ENCODE data around the gene ALAD.
"Not testable (repeated sequence)": the region's sequence is repeated elsewhere in the genome, so short reads cannot be mapped to it uniquely, and the experiment has no call there.

Gene ALAD

GRCh38 chr9:113421726-113422125 is 20.6 kb upstream of the ALAD start:
- Histone ChIP-seq H3K36me3 (ENCODE audit: control insufficient read depth, insufficient read depth, low read length) (no peaks in the 10 kb centered on the region), H3K9ac (ENCODE audit: low read length) (no peak overlapping the region), H3K27ac (ENCODE audit: low read depth, low read length) (no peak overlapping the region), H3K4me3 (ENCODE audit: low read depth, low read length) (no peak overlapping the region), H3K9me3 (ENCODE audit: control insufficient read depth, insufficient read depth, low read depth, low read length) (no peaks in the 10 kb centered on the region), H3K4me1 (ENCODE audit: control insufficient read depth, insufficient read depth, low read length) (peaks cover 6% of the 10 kb centered on the region), H3K27me3 (ENCODE audit: control insufficient read depth, insufficient read depth, low read length) (no peaks in the 10 kb centered on the region)

DNA sequence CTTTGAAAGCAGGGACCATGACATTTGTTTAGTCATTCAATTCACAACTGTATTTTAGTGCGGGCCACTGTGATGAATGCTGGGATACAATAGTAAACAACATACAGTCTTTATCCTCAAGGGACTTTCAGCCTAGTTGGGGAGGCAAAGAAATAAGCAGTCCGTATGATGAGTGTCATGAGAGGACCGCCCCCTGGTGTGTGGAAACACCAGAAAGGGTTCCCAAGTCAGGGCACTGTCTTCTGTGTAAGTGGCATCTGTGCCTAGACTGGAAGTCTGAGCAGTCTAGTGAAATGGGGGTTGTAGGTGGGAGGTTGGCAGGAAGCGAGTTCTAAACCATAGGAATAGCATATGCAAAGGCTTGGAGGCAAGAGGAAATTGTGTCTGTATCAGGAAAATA is 16.3 kb upstream of the ALAD start:
- no peaks in the 10 kb centered on the region for H3K27me3 ChIP-seq (ENCODE audit: control insufficient read depth, insufficient read depth, low read length)
- no peaks in the 10 kb centered on the region for H3K9me3 ChIP-seq (ENCODE audit: control insufficient read depth, insufficient read depth, low read depth, low read length)
- H3K36me3 ChIP-seq (ENCODE audit: control insufficient read depth, insufficient read depth, low read length) = no peaks in the 10 kb centered on the region
- H3K9ac ChIP-seq (ENCODE audit: low read length) = no peak overlapping the region
- no peaks in the 10 kb centered on the region for H3K4me1 ChIP-seq (ENCODE audit: control insufficient read depth, insufficient read depth, low read length)
- H3K4me3 ChIP-seq (ENCODE audit: low read depth, low read length) = no peak overlapping the region
- no peak overlapping the region for H3K27ac ChIP-seq (ENCODE audit: low read depth, low read length)

GRCh38 chr9:113416149-113416721 is 15.2 kb upstream of the ALAD start:
- H3K9ac ChIP-seq (ENCODE audit: low read length) = no peak overlapping the region
- no peaks in the 10 kb centered on the region for H3K36me3 ChIP-seq (ENCODE audit: control insufficient read depth, insufficient read depth, low read length)
- no peaks in the 10 kb centered on the region for H3K9me3 ChIP-seq (ENCODE audit: control insufficient read depth, insufficient read depth, low read depth, low read length)
- H3K27ac ChIP-seq (ENCODE audit: low read depth, low read length) = no peak overlapping the region
- H3K27me3 ChIP-seq (ENCODE audit: control insufficient read depth, insufficient read depth, low read length) = no peaks in the 10 kb centered on the region
- no peak overlapping the region for H3K4me3 ChIP-seq (ENCODE audit: low read depth, low read length)
- H3K4me1 ChIP-seq (ENCODE audit: control insufficient read depth, insufficient read depth, low read length) = peaks cover 5% of the 10 kb centered on the region; the same call in 1 of the 2 replicates

- Histone ChIP-seq H3K4me3 (ENCODE audit: low read depth, low read length) (peak within 1 kb of the TSS; percentile 97), H3K4me1 (ENCODE audit: control insufficient read depth, insufficient read depth, low read length) (peaks cover 10% of the 10 kb centered on the region; the same call in 1 of the 2 replicates), H3K27ac (ENCODE audit: low read depth, low read length) (peak within 1 kb of the TSS; percentile 93), H3K9ac (ENCODE audit: low read length) (peak within 1 kb of the TSS; percentile 99), H3K27me3 (ENCODE audit: control insufficient read depth, insufficient read depth, low read length) (no peaks in the 10 kb centered on the region), H3K9me3 (ENCODE audit: control insufficient read depth, insufficient read depth, low read depth, low read length) (no peaks in the 10 kb centered on the region), H3K36me3 (ENCODE audit: control insufficient read depth, insufficient read depth, low read length) (peaks cover 25% of the 10 kb centered on the region)
Measured at GRCh38 chr9:113410207-113410864, 9.3 kb upstream of the ALAD start, which contains the start of the genes C9orf43 and POLE3. Gene C9orf43, plus strand, starts transcription at chr9:113410747. Its CDS starts 2,747 bp downstream, at chr9:113413494. Gene POLE3, minus strand, starts transcription at chr9:113410675. Its CDS starts 382 bp downstream, at chr9:113410293.

GRCh38 chr9:113409883-113410206 is 8.8 kb upstream of the ALAD start:
- H3K4me1 ChIP-seq (ENCODE audit: control insufficient read depth, insufficient read depth, low read length) = peaks cover 10% of the 10 kb centered on the region; the same call in 1 of the 2 replicates
- H3K36me3 ChIP-seq (ENCODE audit: control insufficient read depth, insufficient read depth, low read length) = peaks cover 25% of the 10 kb centered on the region
- H3K9me3 ChIP-seq (ENCODE audit: control insufficient read depth, insufficient read depth, low read depth, low read length) = no peaks in the 10 kb centered on the region
- H3K4me3 ChIP-seq (ENCODE audit: low read depth, low read length) = peak overlapping the region; percentile 97
- peak overlapping the region; percentile 99 for H3K9ac ChIP-seq (ENCODE audit: low read length)
- peak overlapping the region; percentile 93 for H3K27ac ChIP-seq (ENCODE audit: low read depth, low read length)
- H3K27me3 ChIP-seq (ENCODE audit: control insufficient read depth, insufficient read depth, low read length) = no peaks in the 10 kb centered on the region

DNA sequence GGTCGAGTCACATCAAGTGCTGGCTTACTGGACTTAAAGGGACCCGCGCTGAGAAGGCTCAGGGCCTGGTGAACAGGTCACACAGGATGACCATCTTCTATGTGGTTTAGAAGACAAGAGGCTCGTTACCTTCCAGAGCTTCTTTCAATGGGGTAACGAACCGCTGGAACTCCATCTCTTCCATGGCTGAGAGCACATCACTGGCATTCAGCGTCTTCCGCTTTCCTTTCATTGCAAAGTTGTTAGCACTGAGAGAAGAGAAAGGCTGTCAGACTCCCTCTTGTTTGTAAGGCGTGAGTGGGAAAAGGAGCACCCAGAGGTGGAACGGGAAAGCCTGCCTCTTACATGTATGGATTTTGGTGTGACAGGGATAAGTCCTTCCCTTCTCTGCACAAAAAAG is 8.4 kb upstream of the ALAD start:
- Histone ChIP-seq H3K27me3 (ENCODE audit: control insufficient read depth, insufficient read depth, low read length) (no peaks in the 10 kb centered on the region), H3K9me3 (ENCODE audit: control insufficient read depth, insufficient read depth, low read depth, low read length) (no peaks in the 10 kb centered on the region), H3K4me1 (ENCODE audit: control insufficient read depth, insufficient read depth, low read length) (peaks cover 10% of the 10 kb centered on the region; the same call in 1 of the 2 replicates), H3K36me3 (ENCODE audit: control insufficient read depth, insufficient read depth, low read length) (peaks cover 25% of the 10 kb centered on the region), H3K4me3 (ENCODE audit: low read depth, low read length) (peak overlapping the region; percentile 97), H3K9ac (ENCODE audit: low read length) (peak overlapping the region; percentile 99), H3K27ac (ENCODE audit: low read depth, low read length) (peak overlapping the region; percentile 93)

DNA sequence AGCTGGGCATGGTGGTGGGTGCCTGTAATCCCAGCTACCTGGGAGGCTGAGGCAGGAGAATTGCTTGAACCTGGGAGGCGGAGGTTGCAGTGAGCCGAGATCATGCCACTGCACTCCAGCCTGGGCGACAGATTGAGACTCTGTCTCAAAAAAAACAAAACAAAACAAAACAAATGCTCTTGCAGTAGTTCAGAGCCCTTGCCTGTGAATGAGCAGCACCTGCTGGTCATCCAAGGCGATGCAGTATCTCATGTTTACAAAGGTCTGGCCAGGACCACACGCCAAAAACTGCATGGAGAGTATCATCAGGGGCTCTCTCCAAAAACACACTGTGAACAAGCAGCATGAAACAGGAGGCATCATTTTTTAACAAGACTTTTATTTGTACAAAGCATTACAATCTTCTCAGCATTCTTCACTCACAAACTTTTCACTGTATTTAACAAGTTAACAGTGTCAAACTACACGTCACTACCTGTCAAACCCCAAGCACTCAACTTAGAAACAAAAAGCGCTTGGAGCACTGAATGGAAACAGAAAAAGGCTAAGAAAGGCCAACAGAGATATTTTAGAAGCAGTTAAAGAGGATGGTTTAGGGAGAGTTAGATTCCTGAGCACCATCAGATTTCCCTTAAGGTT is 5.9 kb upstream of the ALAD start:
- H3K9ac ChIP-seq (ENCODE audit: low read length); H3K27ac ChIP-seq (ENCODE audit: low read depth, low read length); H3K4me3 ChIP-seq (ENCODE audit: low read depth, low read length); H3K27me3 ChIP-seq (ENCODE audit: control insufficient read depth, insufficient read depth, low read length); H3K9me3 ChIP-seq (ENCODE audit: control insufficient read depth, insufficient read depth, low read depth, low read length); H3K4me1 ChIP-seq (ENCODE audit: control insufficient read depth, insufficient read depth, low read length): not testable (repeated sequence)
- H3K36me3 ChIP-seq (ENCODE audit: control insufficient read depth, insufficient read depth, low read length) = peaks cover 25% of the 10 kb centered on the region

GRCh38 chr9:113406353-113406752 is 5.3 kb upstream of the ALAD start:
- not testable (repeated sequence) for H3K4me3 ChIP-seq (ENCODE audit: low read depth, low read length); H3K4me1 ChIP-seq (ENCODE audit: control insufficient read depth, insufficient read depth, low read length); H3K27ac ChIP-seq (ENCODE audit: low read depth, low read length); H3K9ac ChIP-seq (ENCODE audit: low read length); H3K27me3 ChIP-seq (ENCODE audit: control insufficient read depth, insufficient read depth, low read length); H3K9me3 ChIP-seq (ENCODE audit: control insufficient read depth, insufficient read depth, low read depth, low read length)
- H3K36me3 ChIP-seq (ENCODE audit: control insufficient read depth, insufficient read depth, low read length) = peaks cover 25% of the 10 kb centered on the region

DNA sequence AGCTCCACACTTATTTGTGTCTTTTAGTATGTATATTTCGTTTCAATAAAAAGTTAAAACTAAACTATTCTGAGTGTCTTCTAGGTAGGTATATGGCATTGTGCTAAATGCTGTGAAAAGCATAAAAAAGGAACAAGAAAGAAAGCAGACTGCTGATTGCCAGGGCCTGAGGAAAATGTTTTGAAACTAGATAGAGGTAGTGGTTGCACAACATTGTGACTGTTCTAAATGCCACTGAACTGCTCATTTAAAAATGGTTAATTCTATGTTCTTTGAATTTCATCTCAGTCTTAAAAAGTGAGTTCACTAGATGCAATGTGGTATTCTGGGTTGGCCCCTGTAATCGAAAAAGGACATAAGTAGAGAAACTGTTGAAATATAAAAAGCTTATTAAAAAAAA is 2.6 kb upstream of the ALAD start:
- H3K27ac ChIP-seq (ENCODE audit: low read depth, low read length) = no peak overlapping the region
- H3K4me3 ChIP-seq (ENCODE audit: low read depth, low read length) = no peak overlapping the region
- 0 out of 2 replicates have a peak, but pooled peaks cover 9% of the 10 kb centered on the region for H3K4me1 ChIP-seq (ENCODE audit: control insufficient read depth, insufficient read depth, low read length)
- H3K9ac ChIP-seq (ENCODE audit: low read length) = no peak overlapping the region
- H3K27me3 ChIP-seq (ENCODE audit: control insufficient read depth, insufficient read depth, low read length) = no peaks in the 10 kb centered on the region
- H3K9me3 ChIP-seq (ENCODE audit: control insufficient read depth, insufficient read depth, low read depth, low read length) = no peaks in the 10 kb centered on the region
- peaks cover 17% of the 10 kb centered on the region for H3K36me3 ChIP-seq (ENCODE audit: control insufficient read depth, insufficient read depth, low read length)

GRCh38 chr9:113399646-113400200 is 1.4 kb downstream of the ALAD start:
- Histone ChIP-seq H3K9ac (ENCODE audit: low read length) (no peak overlapping the region), H3K4me1 (ENCODE audit: control insufficient read depth, insufficient read depth, low read length) (0 out of 2 replicates have a peak, but pooled peaks cover 9% of the 10 kb centered on the region), H3K9me3 (ENCODE audit: control insufficient read depth, insufficient read depth, low read depth, low read length) (no peaks in the 10 kb centered on the region), H3K36me3 (ENCODE audit: control insufficient read depth, insufficient read depth, low read length) (no peaks in the 10 kb centered on the region), H3K4me3 (ENCODE audit: low read depth, low read length) (peak overlapping the region; percentile 98), H3K27ac (ENCODE audit: low read depth, low read length) (no peak overlapping the region), H3K27me3 (ENCODE audit: control insufficient read depth, insufficient read depth, low read length) (no peaks in the 10 kb centered on the region)

DNA sequence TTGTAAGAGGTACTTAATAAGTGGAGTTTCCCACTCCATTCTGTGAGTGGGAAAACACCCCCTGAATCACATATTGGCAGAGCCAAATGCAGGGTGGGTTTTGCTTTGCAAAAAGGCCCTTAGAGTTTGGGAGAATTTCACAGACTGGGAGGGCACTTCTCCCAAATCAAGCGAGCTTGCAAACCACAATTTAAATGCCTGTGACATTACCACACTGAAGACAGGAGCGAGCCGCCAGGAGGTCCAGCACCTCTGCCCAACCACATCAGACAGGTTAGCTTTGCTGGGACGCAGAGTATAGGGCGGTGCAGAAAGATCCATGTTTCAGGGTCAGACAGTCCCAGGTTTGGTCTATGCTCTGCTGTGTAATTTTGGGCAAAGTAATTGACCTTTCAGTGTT is 2.3 kb downstream of the ALAD start:
- Histone ChIP-seq H3K4me3 (ENCODE audit: low read depth, low read length) (no peak overlapping the region), H3K9ac (ENCODE audit: low read length) (no peak overlapping the region), H3K36me3 (ENCODE audit: control insufficient read depth, insufficient read depth, low read length) (no peaks in the 10 kb centered on the region), H3K9me3 (ENCODE audit: control insufficient read depth, insufficient read depth, low read depth, low read length) (no peaks in the 10 kb centered on the region), H3K27me3 (ENCODE audit: control insufficient read depth, insufficient read depth, low read length) (no peaks in the 10 kb centered on the region), H3K4me1 (ENCODE audit: control insufficient read depth, insufficient read depth, low read length) (0 out of 2 replicates have a peak, but pooled peaks cover 9% of the 10 kb centered on the region), H3K27ac (ENCODE audit: low read depth, low read length) (no peak overlapping the region)

Data from HUES6 (cell line).